ENCODE measurements around the gene GALT. TPM values are rescaled to one million over a fixed set of nuclear protein-coding genes. Genes with fewer than 3 reads are reported as not detected.

Gene GALT
- total RNA-seq, 1 donor from 2014 or later, result 30.2 TPM

DNA sequence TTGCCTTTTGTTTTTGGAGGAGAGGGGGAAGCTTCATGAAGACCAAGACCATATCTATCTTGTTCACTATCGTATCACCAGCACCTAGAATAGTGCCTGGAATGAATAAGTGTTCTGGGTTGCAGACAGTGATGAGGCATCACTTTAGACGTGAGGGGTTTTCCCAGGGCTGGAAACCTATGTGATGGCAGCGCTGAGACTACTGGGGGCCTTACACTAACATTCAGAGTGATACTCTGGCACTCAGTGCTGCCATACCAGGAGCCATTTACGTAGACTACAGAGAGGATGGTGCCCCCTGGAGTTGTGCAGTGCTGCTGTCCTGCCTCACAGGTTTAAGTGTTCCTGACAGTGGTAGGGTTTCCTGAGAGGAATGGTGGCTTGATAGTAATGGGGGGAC lies 37.7 kb downstream of the GALT start:
- no peak for DNase-seq (ENCODE audit: low read depth)

GRCh38 chr9:34684816-34685215 lies 38.3 kb downstream of the GALT start:
- DNase-seq (ENCODE audit: low read depth), result no peak

DNA sequence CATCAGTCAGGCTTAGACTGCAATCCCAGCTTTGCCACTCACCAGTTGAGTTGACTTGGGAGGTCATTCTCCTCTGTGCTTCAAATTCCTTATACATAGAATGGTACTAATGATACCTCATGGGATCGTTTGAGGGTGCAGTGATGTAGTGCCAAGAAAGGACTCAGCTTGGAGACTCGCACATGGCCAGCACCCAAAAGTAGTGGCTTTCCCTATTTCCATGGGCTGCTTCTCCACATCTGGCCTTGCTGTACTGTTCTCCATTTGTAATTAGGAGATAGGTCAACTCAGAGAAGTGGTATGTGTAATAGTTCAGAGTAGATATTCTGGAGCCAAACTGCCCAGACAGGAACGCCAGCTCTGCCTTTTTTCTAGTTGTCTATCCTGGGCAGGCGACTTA lies 39.1 kb downstream of the GALT start:
- DNase-seq (ENCODE audit: low read depth), result no peak

DNA sequence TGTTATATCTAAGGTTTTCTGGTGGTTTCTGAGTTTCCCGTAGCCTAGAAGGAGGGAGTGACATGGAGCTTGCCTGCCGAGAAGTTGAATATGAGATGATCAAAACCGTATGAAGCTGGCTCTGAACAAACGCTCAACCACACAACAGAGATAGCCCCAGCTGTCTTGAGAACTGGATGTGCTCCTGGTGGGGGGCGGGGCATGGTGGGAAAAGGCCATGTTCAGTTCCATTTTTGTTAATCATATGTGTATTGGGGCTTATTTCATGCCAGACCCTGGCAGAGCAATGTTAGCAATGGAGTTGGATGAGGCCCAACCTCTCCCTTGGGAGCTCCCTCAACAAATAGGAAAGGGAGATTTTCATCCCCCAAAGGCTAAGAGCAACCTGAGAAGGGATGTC lies 39.8 kb downstream of the GALT start:
- no peak for DNase-seq (ENCODE audit: low read depth)

GRCh38 chr9:34686732-34687131 lies 40.3 kb downstream of the GALT start:
- DNase-seq (ENCODE audit: low read depth), result no peak

DNA sequence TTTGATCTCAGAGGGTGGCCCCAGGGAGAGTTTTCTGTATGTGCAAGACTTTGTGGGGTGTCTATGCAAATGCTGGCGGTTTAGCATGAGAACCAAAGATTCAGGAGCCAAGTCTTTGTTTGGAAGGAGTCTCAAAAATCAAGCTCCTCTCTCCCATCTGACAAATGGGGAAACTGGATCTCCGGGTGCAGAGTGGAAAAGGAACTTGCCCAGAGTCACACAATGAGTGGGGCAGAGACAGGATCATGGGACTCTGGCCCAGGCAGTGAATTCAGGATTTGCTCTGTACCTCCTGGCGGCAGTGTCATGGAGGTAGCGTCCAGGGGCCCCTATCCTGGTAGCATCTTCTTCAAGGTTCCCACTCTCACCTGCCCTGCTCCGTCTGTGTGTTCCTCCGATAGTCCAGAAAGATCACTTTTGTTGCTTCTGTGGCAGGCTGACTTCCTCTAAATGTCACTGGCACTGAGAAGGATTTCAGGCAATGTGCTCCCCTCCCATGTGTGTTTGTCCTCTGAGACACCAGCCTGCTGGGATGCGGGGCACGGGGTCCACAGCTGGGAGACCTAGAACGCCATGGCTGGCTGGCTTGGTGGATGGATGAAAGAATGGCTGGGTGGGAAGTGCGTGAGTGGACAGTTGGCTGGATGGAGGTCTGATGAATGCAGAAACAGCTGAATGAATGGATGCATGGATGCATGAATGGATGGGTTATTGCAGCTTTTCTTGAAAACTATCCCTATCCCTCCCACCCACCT lies 41.0 kb downstream of the GALT start:
- no peak for DNase-seq (ENCODE audit: low read depth)

DNA sequence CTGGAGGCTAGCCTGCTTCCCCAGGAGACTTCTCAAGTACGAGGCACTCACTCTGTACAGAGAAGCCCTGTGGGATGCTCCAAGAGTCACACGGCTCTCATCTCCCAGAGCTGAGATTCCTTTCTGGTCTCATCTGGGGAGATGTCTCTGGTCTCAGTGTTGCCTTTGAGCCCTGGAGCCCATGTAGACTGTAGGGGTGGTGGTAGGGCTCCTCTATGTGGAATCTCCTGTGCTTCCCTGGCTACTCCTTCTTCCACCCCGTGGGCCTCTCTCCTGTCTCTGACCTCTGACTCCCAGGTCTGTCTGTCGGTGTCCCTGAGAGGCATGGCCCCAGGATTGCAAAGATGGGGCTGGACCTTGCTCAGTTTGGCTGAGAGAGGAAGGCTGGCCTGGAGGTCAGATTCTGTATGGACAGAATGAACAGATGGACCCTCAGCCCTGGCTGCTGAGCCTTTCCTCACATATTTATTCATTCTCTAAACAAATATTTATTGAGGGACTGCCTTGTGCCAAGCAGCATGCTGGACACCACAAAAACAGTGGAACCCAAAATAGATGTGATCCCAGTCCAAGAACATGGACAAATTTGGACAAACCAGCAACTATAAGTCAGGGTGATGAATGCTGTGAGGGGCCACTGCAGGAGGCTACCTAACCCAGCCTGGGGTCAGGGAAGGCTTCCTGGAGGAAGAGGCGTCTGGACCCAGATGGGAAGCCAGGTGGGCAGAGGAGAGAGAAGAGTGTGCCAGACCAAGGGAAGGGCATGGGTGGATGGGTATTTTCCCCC lies 42.0 kb downstream of the GALT start:
- no peak for DNase-seq (ENCODE audit: low read depth)

- no peak for DNase-seq (ENCODE audit: low read depth)
Measured at GRCh38 chr9:34689116-34689470, 42.6 kb downstream of the GALT start.

DNA sequence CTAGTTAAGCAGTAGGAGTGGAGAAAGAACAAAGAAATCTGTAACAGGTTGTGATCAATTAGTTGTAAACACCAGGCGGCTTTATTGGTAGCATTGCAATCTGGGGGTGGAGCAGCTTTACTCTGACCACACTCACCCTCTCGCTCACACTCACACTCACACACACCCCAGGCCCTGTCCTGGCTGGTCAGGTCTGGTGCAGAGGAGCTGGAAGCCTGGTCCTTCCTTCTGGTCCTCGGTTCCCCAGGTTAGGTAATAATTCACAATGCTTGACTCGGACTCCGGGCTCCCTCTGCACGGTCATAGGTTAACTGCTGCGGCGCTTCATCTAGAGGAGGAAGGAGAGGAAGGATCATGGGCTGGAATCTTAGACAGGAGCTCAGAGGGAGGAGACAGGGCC lies 43.0 kb downstream of the GALT start:
- no peak for DNase-seq (ENCODE audit: low read depth)

GRCh38 chr9:34690983-34691935 lies 44.8 kb downstream of the GALT start, which contains the start of gene CCL19:
Gene CCL19 (minus strand): TSS chr9:34691276. CDS start chr9:34691139, 137 bp downstream.
- DNase-seq (ENCODE audit: low read depth), result no peak

- DNase-seq (ENCODE audit: low read depth), result no peak
Measured at GRCh38 chr9:34691936-34692315, 45.5 kb downstream of the GALT start.

GRCh38 chr9:34693560-34693959 lies 47.1 kb downstream of the GALT start:
- DNase-seq (ENCODE audit: low read depth), result no peak

DNA sequence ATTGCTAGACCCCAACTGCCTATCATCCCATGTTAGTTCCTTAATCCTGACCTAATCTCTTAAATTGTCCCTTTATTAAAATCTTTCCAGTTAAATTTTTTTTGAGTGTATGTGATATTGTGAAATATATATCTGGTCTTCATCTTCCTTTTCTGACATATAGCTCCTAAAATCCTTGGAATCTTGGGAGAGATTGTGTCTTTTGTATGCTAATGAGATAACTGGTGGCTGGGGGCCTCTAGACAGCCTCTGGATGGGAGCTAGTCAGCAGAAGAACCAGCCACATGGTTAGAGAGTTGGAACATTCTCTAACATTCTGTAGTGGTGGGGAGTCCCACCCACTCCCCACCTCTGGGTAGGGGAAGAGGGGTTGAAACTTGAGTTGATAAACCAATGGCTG lies 48.3 kb downstream of the GALT start:
- no peak for DNase-seq (ENCODE audit: low read depth)

Other genes with a start within 250 kb of the GALT start
- 11.6 and 17.2 TPM in 2 replicates for gene FAM219A, start 188.1 kb upstream of the GALT start, total RNA-seq
- 0.99 TPM in 1 of 2 replicates, not detected in the other for gene DNAI1, start 187.9 kb upstream of the GALT start, total RNA-seq
- gene ENHO, start 123.7 kb upstream of the GALT start, total RNA-seq, result 0.30 TPM in 1 of 2 replicates, not detected in the other
- not detected in 2 replicates for gene CNTFR, start 57.0 kb upstream of the GALT start, total RNA-seq
- gene RPP25L, start 34.6 kb upstream of the GALT start, total RNA-seq, result 14.9 and 16.1 TPM in 2 replicates
- 50.4 and 79.3 TPM in 2 replicates for gene DCTN3, start 26.2 kb upstream of the GALT start, total RNA-seq
- gene ARID3C, start 17.6 kb upstream of the GALT start, total RNA-seq, result not detected in 2 replicates
- gene SIGMAR1, start 8.9 kb upstream of the GALT start, total RNA-seq, result 36.8 and 56.1 TPM in 2 replicates
- gene IL11RA, start 5.5 kb downstream of the GALT start, total RNA-seq, result 4.2 and 4.5 TPM in 2 replicates
- gene CCL27, start 16.0 kb downstream of the GALT start, total RNA-seq, result not detected in 2 replicates
- not detected in 2 replicates for gene CCL19, start 44.6 kb downstream of the GALT start, total RNA-seq
- gene CCL21, start 63.5 kb downstream of the GALT start, total RNA-seq, result not detected in 2 replicates